ENCODE results near the gene TSPEAR.

Gene TSPEAR

GRCh38 chr21:44478801-44479167 is 232.6 kb downstream of the TSPEAR start:
- FAIRE-seq = no peak

GRCh38 chr21:44478124-44478800 is 233.1 kb downstream of the TSPEAR start:
- FAIRE-seq = no peak

GRCh38 chr21:44477712-44478111 is 233.7 kb downstream of the TSPEAR start:
- FAIRE-seq = no peak

- no peak for FAIRE-seq
These were observed 234.2 kb downstream of the TSPEAR start for GRCh38 chr21:44477131-44477530.

- no peak for FAIRE-seq
These were observed 236.0 kb downstream of the TSPEAR start for GRCh38 chr21:44475266-44475845.

- no peak for FAIRE-seq
These were observed 237.3 kb downstream of the TSPEAR start for GRCh38 chr21:44473915-44474555.

- no peak for FAIRE-seq
These were observed 239.4 kb downstream of the TSPEAR start for GRCh38 chr21:44471996-44472395.

- no peak for FAIRE-seq
These were observed 240.0 kb downstream of the TSPEAR start for GRCh38 chr21:44471341-44471740.

GRCh38 chr21:44467859-44468195 is 243.5 kb downstream of the TSPEAR start:
- no peak for FAIRE-seq

GRCh38 chr21:44466996-44467858 is 244.1 kb downstream of the TSPEAR start:
- no peak for FAIRE-seq

GRCh38 chr21:44466351-44466954 is 244.9 kb downstream of the TSPEAR start:
- no peak for FAIRE-seq

- no peak for FAIRE-seq
These were observed 247.0 kb downstream of the TSPEAR start for GRCh38 chr21:44464351-44464750.

- FAIRE-seq = no peak
These were observed 247.6 kb downstream of the TSPEAR start for GRCh38 chr21:44463724-44464123.

GRCh38 chr21:44462834-44463200 is 248.6 kb downstream of the TSPEAR start:
- no peak for FAIRE-seq

- no peak for FAIRE-seq
These were observed 249.1 kb downstream of the TSPEAR start for GRCh38 chr21:44462086-44462833.

GRCh38 chr21:44461464-44462001 is 249.8 kb downstream of the TSPEAR start:
- FAIRE-seq = no peak

GRCh38 chr21:44461005-44461404 is 250.4 kb downstream of the TSPEAR start:
- no peak for FAIRE-seq

GRCh38 chr21:44460441-44460755 is 251.0 kb downstream of the TSPEAR start:
- no peak for FAIRE-seq

GRCh38 chr21:44459712-44460440 is 251.5 kb downstream of the TSPEAR start:
- FAIRE-seq = no peak

- FAIRE-seq = no peak
These were observed 252.2 kb downstream of the TSPEAR start for GRCh38 chr21:44458971-44459711.
